Transverse colon (tissue), 4 donors: ENCODE data around the gene LCE1C.

Experiments used
- CTCF ChIP-seq, 5 experiments: fragments of 200-600 bp in 3 of 5; fragments of 450-650 bp in 2 of 5; sonication (generic) in 3 of 5; IDR thresholded peaks; 1 replicate in 2 of 5; 2 replicates in 3 of 5; pipeline ENCODE4 v1.5.1; 2016 to 2017; ENCODE audit warnings: antibody characterized with exemption in 5 of 5, inconsistent platforms in 3 of 5, mild to moderate bottlenecking in 2 of 5, moderate library complexity in 1 of 5
- EP300 ChIP-seq: sonication (generic); formaldehyde crosslinking; IDR thresholded peaks from one replicate; pipeline ENCODE4 v1.6.1; 2017; ENCODE audit warnings: antibody characterized with exemption, low read depth
- POLR2A ChIP-seq: fragments of 450-650 bp; IDR thresholded peaks from one replicate; pipeline ENCODE4 v1.6.1; 2016; ENCODE audit warnings: antibody characterized with exemption, mild to moderate bottlenecking, moderate library complexity
- POLR2AphosphoS5 ChIP-seq, 3 donors: sonication (generic); formaldehyde crosslinking; IDR thresholded peaks; one replicate each; pipeline ENCODE4 v1.6.1; 2016; ENCODE audit warnings: antibody characterized with exemption in 3 of 3

GRCh38 chr1:152801333-152801732 is 5.1 kb downstream of the LCE1C start:
- no peak for TF ChIP-seq CTCF (IDR thresholded peaks at IDR 0.05)
- TF ChIP-seq POLR2A = no peak
- TF ChIP-seq EP300 = no peak
- no peak for TF ChIP-seq POLR2AphosphoS5 (IDR thresholded peaks at IDR 0.05)
